ENCODE measurements around the gene SDK1.

The SDK1 gene

DNA sequence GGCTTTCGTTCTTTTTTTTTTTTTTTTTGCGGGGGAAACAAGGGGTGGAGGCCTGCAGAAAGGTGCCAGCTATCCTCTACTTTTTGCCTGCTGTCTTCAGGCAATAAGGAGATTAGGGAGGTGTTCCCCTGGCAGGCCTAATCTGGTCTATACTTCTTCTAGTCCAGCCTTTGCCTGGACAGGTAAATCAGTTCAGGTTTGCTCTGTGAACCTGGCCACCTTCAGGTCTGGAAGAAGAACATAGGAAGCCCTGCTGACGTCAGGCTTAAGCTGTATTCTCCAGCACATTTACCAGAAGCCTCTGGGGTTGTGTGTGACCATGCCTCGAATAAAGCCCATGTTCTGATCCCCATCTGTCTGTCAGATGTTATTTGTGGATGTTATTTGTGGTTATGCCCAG lies 115.4 kb downstream of the SDK1 start:
- DNase-seq: no peak

DNA sequence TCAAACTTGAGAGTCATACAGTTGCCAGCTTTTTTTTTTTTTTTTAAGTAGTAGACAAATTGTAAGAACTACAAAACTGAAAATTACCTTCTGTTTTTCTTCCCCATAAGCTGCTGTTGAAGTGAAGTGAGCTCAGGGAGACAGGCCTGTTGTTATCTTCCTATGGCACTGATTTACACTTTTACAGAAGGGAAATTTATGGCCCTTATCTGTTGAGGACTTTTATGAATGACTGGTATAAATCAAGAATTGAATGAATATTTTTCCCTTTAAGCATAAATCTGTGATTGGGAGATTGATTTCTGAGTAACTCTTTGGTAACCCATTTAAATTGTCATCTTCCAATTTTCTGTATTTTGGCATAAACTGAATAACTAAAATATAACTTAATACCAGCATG lies 124.0 kb downstream of the SDK1 start:
- DNase-seq: no peak

DNA sequence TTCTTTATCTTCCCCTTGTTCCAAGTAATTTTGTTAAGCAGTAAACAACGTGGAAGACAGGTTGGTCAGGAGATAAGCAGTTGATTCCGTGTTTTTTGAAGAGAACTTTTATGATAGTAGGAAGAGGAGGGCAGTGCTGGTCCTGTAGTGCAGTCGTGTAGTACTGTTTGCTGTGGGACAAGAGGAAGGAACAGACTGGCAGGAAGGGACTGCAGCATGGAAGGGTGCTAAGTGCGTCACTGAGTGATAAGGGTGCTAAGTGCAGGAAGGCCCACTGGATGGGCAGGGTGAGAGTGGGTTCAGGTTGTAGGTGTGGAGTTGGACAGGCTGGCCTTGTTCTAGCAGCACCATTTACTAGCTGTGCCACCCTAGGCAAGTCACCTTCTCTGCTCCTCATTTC lies 125.0 kb downstream of the SDK1 start:
- DNase-seq: no peak

DNA sequence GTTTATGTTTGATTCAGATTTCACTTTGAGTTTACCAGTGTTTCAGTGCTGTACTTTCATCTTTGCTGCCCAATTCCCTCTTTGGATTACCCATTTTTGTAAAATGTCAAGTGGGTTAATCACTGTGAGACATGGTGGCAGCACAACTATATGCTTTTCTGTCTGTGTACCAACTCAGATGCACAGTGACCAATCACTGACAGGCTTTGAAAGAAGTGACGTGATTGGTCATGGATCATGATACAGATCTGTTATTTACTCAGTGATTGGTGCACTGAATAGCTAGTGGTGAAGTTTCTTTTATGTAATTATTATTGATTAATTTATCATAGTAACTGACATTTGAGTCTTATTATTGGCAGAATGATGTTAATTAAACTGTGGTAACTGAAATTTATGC lies 126.9 kb downstream of the SDK1 start:
- DNase-seq: no peak

DNA sequence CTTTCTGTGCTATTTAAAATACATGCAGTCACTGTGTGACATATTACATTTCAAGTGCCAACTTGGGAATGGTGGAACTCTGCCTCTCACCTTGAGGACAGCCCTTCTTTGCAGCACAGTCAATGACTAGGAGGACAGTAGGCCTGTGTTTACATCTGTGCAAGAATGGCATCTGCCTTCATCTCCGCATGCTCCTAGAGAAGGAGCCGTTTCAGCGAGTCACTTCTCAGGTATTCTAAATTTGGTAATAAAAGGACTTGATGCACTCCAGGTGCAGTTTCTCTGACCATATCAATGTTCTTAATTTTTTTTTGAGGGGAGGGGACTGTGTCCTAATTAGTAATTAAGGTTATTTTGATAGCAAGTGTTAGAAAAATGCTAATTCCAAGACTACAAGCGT lies 128.9 kb downstream of the SDK1 start:
- no peak for DNase-seq

DNA sequence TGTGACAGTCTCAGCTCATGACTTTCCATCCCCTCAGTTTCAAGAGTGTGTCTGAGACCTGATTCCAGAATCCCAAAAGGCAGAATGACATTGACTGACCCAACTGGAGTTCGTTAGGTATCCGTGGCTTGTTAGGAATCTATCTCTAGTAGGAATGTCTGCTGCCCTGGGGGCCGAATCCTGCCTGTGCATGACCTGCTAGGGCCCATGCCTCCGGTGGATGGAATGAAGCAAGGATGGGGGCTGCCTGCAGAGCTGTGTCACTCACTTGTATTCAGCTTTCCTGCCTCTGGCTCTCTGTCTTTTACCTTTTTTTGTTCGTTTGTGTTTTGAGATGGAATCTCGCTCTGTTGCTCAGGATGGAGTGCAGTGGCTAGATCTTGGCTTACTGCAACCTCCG lies 129.5 kb downstream of the SDK1 start:
- no peak for DNase-seq

DNA sequence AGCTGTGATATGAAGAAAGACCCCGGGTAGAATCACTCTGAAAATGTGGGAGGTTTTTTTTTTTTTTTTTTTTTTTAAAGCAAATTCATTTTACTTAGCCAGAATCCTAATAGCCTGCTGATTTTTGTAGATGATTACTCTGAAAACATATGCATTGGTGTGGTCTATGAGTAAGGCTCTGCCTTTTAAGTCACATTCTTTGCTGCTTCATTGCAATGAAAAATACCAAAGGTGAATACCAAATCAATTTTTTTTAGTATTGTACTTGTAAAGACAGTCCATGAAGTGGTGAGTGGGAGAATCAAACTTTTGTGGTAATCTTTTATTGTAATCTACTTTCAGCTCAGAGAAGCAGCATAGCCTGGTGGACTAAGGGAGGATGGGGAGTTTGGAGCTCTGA lies 130.3 kb downstream of the SDK1 start:
- peak; percentile 32 for DNase-seq

DNA sequence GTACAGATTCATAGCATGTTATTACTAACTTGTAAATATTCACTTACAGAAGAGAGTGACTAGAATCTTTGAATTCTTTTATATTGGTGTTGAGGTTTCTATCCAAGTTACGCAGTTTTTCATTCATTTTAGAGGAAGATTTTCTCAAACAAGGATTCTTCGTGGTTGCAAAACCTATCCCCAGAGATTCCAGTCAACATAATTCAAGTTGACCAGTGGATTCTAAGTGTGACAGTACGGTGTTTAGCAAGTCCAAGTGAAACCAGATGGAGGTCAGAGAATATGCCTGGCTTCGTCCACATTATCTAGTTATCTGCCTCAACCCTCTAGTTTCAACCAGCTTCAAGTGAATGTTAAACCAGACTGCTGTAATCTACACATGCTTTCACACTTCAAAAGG lies 131.9 kb downstream of the SDK1 start:
- no peak for DNase-seq

DNA sequence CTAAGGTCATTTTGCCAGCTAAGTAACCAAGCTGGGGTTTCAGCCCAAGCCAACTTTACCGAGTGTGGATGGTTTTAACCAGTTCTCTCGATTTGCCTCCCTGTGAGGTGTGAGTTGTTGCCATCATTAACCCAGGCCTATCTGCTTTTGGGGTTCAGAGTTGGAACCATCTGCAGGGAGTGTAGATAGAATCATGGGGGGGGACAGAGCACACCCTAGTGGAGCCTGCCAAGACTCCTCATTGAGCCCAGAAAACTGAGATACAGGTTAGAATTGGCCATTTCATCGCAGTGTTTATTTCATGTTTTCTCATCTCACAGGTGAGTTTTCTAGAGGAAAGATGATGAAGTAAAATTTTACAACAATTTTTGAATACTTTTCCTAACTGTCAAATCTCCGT lies 133.6 kb downstream of the SDK1 start:
- no peak for DNase-seq

DNA sequence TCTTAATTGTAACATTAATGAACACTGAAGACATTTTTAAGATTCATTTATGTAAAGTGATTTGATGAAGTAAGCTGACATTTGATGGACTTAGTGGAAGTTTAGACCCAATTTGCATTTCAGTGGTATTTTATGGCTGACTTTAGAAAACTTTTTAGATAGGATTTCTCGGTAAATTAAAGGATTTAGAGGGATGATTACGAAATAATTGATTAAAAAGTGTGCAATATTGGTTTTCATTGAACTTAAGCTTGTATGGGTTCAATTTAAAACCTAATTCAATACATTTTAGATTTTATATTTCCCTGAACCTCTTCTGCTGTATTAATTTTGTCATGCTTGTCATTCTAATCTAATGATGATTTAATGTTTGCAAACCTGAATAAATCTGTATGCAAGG lies 135.1 kb downstream of the SDK1 start:
- no peak for DNase-seq

DNA sequence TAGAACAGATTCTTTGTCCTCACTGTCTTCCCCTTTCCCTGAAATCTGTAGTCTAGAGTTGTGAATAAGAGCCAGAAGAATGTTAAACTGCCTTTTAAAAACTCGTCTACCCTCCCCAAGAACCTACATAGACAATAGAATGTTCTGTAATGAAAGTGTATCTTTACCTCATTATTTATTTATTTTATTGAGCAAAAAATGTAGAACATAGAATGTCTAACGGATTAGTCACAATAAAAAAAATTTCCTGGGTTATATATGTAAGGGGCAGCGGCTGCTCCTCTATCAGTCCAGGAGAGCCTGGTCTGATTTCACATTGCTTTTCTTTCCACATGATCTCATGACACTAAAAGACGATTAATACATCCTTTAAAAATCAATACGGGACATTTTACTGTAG lies 135.7 kb downstream of the SDK1 start:
- peak; percentile 87 for DNase-seq

DNA sequence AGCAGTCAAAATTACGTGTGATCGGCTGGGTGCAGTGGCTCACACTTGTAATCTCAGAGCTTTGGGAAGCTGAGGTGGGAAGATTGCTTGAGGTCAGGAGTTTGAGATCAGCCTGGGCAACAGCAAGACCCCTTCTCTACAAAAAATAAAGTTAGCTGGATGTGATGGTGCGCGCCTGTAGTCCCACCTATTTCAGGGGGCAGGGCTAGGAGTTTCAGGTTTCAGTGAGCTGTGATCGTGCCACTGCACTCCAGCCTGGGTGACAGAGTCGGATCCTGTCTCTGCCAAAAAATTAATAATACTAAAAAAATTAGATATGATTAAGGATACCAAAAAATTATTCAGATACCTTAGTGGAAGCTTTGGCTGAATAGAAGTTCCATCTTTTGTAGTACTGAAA lies 136.4 kb downstream of the SDK1 start:
- DNase-seq: no peak

DNA sequence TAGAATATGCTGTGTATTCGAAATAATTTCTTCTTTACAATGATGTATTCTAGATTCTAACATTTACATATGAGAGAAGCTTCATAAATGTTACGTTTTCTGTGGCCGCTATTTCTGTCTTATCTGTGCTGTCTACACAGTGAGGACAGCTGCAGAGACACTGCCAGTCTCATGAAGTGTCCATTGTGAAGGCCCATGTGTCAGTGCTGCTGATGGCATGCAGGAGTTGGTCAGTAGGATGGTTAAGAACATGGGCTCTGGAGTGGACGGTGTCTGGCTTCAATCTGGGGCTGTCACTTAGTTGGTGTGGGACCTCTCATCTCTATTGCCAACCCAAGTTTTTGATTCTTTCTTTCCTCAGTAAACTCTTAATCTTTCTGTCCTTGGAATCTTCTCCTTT lies 137.3 kb downstream of the SDK1 start:
- DNase-seq: no peak

DNA sequence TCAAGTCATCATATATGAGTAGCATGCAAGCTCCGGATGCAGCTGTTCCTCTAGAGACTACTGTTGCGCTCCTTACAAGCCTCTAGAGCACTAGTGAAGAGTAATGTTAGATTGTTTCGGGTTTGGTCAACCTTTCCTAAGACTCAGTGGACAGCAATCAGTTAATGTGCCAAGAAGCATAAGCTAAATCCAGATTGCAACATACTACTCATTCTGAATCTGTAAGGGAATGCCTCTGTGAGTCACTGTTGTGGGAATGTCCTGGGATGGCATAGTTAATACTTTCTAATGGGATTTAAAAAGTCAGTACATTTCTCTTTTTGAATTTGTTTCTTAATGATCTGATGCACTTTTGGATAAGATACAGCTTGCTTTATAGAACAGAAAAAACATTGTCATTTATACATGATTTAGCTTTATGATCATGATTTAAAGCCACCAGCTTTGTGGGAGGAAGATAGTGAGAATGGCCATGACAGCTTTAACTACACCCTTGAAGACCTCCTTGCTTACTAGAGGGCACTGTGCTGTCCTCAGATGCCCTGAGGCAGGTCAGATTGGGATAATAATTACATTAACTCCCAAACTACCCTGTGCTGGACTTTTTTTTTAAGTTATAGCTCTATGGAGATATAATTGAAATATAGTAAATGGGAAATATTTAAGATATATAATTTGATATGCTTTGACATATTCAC lies 138.4 kb downstream of the SDK1 start:
- peak; percentile 99 for DNase-seq

DNA sequence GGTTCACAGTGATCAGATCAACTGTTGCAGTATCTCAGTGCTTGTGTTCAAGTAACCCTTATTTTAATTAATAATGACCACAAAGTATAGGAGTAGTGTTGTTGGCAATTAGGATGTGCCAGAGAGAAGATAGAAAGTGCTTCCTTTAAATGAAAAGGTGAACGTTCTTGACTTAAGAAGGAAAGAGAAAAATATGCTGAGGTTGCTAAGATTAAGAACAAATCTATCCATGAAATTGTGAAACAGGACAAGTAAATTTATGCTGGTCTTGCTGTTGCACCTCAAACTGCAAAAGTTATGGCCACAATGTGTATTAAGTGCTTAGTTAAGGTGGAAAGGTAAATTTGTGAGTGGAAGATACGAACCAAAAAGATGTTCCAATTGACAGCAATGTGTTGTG lies 139.5 kb downstream of the SDK1 start:
- DNase-seq: no peak

DNA sequence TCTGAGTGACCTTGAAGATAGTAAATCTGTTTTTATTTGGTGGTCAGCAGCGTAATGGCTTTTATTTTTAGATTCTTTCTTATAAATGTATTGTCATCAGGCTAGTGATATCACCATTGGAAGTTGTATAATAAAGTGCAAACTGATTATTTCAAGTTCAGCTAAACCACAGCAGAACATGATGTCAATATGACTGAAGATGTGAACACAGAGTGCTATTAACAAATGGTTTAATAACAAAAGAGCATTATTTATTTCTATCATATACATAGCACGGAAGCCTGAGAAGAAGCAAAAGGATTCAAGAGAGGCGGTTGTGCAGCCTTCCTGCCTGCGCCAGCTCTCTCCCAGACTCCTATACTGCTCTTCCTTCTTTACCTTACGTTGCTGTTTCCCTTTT lies 142.7 kb downstream of the SDK1 start:
- no peak for DNase-seq

DNA sequence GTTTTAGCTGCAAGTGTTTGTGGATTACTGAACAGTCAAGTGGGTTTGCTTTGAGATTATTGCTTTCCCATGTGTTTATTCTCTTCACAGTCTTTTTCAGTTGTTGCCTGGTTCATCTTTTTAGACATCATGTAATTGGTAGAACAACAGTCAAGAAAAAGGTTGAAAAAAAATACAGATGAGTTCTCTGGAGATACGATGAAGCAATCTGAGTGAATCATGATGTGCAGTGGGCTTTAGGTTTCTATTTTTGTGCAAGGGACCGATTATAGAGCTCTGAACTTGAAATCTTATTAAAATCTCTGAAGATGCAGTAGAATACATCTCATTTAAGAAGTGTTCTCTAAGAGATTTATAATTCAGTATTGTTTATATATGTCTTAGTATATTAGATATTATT lies 145.7 kb downstream of the SDK1 start:
- DNase-seq: no peak

DNA sequence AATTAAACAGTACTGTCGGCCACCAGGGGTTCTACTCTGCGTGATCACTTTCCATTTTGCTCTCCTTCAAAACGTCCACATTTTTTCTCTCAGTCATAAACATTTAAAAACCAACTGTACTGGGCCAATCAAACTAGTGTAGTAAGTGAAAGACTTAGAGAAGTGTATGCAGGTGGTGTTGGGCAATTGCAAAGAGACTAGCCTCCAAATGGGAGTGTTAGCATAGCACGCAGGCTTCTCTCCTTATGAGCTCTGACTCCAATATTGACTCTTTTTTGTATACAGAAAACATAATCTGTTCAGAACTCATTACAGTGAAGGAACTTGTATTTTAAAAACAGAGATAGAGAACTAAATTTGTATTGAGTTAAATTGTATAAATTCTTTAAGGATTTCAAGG lies 150.6 kb downstream of the SDK1 start:
- DNase-seq: no peak

DNA sequence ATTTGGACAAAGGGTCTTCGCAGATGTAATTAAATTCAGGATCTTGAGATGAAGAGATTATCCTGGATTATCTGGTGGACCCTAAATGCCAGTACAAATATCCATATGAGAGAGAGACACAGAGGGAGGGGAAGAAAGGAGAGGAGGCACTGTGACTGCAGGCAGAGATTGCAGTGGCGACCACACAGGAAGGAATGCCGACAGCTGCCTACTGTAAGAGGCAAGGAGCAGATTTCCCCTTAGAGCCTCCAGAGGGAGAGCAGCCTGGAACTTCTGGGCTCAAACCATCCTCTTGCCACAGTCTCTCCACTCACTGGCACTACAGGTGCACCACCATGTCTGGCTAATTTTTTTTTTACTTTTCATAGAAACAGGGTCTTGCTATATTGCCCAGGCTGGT lies 152.3 kb downstream of the SDK1 start:
- no peak for DNase-seq

DNA sequence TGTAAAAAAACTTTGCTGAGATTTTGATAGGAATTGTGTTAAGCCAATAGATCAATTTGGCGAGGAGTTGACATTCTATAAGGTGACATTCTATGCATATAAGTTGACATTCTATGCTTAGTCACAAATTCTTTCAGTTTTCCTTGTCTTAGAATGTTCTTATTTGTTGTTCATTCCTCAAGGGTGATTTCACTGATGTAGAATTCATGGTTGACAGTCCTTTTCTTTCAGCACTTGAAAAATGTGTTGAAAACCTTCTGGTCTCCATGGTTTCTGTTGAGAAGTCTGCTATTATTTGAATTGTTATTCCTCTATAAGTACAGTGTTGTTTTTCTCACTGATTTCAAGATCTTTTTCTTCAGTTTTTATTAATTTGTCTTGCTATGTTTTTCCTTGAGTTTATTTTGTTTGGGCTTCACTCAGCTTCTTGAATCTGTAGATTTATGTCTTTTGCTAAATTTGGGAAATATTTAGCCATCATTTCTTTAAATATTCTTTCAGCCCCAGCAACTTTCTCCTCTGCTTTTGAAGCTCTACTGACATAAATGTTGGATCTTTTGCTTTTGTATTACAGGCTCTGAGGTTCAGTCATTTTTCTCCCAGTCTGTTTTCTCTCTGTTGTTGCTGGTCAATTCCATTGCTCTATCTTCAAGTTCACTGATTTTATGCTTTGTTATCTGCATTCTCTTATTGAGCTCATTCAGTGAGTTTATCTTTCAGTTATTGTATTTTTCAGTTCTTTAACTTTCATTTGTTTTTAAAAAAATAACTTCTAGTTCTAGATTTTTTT lies 154.9 kb downstream of the SDK1 start:
- peak; percentile 52 for DNase-seq

DNA sequence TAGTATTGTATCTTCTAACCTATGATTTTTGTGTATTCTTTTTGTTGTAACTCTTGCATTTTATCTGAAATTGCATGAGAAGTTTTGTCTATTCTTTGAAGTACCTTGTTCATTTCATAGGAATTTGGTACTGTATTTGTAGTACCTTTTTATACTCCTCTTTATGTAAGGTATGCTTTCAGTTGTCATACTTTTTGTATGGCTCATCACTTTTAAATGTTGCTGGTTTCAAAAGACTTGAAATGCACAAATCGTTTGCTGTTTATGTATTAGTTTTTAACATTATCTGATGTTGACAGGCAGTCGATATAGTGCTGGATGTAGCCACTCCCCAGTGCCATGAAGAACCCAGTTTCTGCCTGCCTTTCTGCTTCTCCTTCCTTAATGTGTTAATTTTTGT lies 158.1 kb downstream of the SDK1 start:
- no peak for DNase-seq

DNA sequence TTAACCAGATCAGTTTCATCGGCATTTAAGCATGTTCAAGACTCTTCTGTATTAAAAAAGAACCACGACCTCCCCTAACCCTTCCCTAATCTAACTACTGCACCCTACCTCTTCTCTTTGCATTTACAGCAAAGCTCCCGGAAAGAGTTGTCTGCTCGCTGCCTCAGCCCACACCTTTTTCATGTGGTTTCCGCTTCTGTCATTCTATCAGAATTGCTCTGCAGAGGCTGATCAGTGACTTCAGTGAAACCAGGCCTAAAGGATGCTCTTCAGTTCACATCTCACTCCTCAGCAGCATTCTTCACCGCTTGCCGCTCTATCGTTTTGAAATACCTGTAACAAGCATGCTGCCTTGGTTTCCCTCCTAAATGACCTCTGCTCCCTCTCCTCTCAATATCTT lies 160.9 kb downstream of the SDK1 start:
- no peak for DNase-seq

DNA sequence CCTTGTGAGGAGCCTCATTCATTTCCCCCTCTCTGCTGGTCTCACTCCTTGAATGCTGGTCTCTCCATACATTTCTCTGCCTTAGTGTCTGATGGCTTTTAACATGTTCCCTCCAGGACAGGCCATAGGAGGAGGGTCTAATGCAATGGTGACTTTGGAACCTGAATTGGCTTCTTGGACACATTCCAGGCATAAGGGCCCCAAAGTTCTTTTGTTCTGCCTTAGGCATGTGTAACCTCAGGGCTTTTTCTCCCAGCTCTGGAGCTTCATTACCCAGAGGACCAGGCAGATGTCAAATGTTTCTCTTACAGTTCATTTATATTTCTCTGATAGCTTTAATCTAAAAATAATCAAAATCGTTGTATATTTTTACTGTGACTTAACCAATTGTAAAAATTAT lies 162.6 kb downstream of the SDK1 start:
- no peak for DNase-seq

DNA sequence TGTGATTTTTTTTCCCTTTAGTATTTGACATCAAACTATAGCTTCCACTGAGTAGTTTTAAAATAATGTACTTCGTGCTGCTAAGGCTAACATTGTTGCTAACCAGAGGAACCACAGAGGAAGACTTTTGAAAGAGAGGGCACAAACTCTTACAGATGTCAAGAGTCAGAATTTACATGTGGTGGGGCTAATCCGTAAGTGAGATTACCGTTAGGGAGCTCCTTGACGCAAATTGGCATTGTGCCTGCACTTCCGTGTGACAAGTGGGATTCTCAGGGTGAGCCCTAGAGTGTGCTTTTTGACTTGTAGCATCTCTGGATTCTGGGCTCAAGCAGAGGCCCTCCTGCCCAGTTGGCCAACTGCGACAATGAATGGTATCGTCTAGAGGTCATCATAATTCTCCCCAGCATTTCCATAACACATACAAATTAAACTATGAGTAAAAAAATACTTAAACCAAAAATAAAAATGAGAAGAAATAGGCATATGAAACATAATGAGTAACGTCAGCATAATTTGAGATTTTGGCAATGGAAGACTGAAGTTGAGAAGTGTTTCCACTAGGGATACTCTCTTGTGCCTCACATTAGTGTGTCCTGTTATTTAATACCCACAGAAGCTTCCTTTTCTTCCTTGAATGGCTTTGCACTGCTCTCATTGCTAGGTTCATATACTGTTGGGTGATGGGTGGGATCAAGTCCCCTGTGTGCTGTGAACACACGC lies 164.0 kb downstream of the SDK1 start:
- no peak for DNase-seq

Data from HCEC 1CT (cell line).